ENCODE data around the gene NOP14.

NOP14 gene

DNA sequence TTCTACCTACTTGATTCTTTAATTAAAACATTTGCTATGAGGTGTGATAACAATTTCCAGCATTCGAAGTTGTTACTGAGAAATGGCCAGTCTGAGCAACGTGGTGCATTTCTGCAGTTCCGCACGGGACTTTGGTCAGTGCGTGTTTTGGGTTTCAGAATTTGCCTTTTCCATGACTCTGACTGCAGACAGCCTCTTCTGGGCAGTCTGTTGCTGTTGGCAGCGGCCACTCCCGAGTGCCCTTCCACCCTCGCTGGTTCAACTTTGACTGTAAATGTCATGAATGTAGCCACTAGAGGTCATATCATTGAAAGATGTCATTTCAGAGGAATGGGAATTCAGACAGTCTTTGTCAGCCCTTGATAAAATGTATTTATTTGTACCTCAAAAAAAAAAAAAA, 53.6 kb downstream of the NOP14 start:
- DNase-seq = no peak

DNA sequence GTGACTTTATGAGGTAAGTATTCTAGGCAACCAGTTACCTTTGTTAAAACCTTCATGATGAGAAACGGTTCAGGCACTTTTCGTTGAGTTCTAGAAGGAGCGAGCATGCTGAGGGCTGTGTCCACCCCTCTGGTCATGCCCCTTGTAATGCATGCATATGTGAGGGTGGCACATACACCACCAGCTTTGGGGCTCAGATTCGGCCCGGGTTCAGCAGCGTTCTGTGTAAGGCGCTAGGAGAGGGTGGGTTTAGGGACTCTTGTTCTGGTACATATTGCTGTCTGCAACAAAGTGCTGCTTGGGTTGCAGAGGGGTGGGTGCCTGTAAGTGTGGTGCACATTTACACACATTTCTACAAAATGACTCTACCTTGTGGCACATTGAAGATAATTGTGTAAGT, 54.5 kb downstream of the NOP14 start:
- no peak for DNase-seq

DNA sequence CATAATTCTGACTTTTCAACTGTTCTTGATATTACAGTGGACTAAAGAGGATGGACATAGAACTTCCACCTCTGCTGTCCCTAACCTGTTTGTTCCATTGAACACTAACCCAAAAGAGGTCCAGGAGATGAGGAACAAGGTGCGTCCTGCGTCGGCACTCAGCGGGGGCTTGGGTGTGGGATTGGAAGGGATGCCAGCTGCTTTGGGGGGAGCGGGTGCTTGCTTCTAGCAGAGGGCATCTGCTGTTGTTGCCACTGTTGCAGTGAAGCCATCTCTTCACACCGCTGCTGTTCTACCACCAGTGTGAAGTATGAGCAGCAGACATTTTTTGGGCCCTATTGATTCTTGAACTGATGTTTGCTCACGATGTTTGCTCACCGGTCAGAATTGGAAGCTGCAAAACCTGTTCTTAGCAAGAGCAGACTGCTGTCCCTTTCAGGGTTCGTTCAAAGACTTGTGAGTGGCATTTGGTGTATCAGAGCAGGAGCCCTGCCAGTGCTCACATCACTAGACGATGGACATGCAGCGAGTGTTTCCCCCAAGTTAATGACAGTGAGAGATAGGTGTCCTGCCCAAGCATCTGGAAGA, 55.4 kb downstream of the NOP14 start:
- peak; percentile 29 for DNase-seq

DNA sequence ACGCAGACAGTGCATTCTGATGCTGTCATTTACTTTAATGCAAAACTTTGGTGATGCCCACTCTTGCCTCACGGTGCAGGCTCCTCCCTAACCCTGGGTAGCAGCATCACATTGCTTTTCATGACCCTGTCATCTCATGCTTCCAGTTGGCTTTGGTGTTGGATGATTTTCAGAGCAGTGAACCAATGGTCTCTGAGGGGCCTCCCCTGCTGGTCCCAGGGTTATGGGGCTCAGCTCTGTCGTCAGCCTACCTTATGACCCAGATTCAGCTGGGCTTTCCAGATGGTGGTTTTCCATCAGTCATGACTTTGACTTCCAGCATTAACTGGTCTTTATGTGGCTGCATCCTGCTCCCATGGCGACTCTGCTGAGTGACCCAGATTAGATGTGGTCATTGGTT, 56.0 kb downstream of the NOP14 start:
- no peak for DNase-seq

DNA sequence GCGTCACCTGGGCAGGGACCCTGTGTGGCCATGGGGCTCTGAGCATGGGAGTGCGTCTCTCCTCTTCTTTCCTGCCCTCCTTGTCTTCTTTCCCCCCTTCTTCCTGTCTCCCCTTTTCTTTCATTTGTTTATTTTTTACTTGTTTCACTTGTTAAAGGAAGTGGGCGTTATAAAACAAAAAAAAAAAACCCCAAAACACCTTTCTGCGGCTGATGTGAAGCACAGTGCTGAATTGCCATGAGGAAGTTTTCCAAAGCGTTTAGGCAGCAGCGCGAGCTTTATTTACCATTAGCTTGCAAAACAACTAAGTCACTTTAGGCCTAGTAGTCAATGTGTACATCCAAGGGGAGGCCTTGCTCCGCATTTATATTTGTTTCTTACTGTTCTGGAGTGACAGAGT, 57.0 kb downstream of the NOP14 start:
- no peak for DNase-seq

DNA sequence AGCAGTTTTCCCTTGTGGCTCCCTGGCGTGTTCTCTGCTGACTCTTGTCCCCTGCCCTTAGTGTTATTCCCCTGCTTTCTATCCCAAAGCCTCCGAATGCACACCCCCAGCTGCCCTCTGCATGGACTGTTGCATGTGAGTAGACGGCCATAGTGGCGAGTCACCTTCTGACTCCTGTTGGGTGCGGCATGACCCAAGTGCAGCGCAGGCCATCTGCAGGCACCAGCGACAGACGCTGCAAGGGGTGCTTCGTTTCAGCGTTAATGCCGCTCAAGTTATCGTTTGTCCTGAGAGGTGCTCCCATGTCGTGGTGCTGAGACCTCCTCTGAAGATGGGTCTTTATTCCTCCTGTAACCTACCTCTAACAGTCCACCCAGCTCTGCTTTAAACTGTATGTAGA, 57.7 kb downstream of the NOP14 start:
- DNase-seq = no peak

DNA sequence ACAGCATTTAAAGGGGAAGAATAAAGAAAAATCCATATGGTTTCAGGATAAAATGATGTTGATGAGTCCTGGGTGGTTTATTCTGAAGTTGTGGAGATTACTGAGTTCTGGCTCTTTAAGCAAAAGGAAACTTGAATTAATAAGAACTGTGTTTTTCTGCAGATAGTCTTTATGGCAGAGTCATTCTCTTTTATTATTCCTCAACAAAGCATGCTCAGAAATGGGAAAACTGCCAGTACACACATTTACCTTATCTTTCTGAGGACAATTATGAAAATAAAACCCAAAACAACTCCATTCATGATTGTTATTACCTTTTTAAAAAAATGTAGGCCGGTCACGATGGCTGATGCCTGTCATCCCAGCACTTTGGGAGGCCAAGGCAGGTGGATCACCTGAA, 61.1 kb downstream of the NOP14 start:
- DNase-seq = no peak

DNA sequence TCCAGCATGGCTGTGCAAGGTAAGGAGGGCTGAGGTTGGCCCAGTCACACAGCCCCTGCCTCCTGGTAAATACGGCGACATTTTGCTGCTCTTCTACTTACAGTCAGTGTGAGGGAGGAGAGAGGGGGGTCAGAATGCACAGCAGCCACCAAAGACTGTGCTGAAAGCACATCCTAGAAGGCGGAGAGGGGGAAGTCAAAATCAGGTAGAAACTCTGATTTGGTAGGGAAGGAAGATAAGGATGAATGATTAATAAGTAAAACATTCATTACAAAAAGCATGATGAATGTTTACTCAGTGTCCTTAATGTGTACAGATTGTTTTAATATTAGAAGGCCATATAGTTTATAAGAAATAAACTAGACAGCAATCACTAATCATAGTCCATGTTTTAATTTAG, 62.0 kb downstream of the NOP14 start:
- no peak for DNase-seq

DNA sequence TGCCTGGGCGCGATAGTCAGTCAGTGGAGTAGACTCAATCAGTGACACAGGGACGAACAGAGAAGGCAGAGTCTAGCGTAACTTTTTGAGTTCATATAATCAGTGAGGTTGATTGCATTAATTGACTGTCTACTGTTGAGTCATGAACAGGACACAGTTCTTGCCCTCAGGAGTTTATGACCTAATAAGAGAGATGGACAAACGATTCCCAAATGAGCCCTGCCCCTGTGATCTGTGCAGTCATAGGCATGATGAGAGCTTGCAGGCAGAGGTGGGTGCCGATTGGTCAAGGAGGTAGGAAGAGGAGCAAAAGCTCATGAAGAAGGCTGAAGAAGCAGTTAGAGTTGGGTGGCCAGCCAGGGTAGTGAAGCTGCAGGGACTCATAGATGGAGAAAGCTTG, 62.5 kb downstream of the NOP14 start:
- DNase-seq = no peak

DNA sequence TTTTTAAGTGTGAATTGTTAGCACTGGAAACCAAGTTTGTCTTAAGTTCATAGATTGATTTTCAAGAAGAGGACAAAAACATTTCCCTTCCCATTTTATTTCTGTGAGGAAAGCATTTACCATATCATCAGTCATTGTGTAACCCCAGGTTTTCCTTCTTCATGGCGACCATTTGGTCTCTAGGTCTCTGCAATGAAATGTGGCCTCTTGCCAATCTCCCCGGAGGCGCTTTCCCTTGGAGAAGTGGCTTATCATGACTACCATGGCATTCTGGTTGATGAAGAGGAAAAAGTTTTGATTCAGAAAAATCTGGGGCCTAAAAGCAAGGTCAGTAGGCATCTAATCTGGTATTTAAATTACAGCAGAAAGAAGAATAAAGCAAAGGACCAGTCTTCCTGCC, 65.2 kb downstream of the NOP14 start:
- no peak for DNase-seq

DNA sequence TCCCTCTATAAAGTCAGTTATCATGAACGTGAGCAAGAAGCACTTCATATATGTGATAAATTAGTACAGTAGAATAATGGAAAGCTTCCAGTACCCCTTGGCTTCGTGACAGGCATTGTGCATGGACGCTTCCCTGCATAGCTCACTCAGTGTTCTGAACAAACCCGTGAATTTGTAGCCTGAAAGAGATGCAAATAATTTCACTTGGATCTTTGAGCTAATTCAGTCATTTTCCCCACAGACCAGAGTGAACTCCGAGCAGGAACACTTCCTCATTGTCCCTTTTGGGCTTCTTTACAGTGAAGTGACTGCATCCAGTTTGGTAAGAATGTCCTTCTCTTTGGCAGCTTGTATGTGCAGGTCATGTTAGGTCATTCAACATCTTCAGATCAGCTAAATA, 69.4 kb downstream of the NOP14 start:
- DNase-seq = no peak

DNA sequence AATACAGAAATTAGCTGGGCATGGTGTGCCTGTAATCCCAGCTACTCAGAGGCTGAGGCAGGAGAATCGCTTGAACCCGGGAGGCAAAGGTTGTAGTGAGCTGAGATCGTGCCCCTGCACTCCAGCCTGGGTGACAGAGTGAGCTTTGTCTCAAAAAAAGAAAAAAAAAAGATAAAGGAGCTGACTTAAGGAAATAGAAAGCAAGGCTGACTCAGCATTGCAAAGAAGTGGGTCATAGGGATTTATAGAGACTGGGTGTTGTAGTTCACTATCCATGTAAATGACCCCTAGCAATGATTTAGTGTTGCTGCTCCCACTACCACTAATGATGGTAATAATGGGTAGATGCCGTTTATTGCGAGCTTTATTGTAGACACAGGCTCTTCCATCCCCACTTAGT, 71.9 kb downstream of the NOP14 start:
- no peak for DNase-seq

DNA sequence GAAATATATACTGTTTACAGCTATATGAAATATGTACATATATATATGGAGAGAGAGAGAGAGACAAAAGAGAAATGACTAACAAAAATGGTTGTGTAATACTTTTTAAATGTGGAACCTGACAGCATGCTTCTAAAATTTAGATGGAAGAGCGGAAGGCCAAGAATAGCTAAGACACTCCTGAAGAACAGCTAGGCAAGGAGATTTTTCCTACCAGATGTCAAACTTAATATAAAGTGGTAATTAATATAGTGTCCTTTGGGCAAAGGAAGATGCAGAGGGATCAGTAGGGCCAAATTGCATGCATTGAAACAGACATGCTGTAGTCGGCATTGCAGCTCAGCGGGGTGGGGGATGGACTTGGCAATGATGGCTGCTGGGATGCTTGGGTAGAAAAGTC, 74.3 kb downstream of the NOP14 start:
- DNase-seq = no peak
